PFSK-1 (cell line): ENCODE measurements around the gene SBSN.

Source experiments
- FOXP2 ChIP-seq: optimal IDR thresholded peaks from 2 replicates; pipeline ENCODE3; 2011; ENCODE audit warnings: borderline replicate concordance, control low read depth, inconsistent platforms; ENCODE audit not compliant: insufficient read depth; ENCODE audit errors: extremely low read length, extremely low read depth
- POLR2AphosphoS5 ChIP-seq: IDR thresholded peaks from 2 replicates; pipeline ENCODE4 v1.6.1; 2012; ENCODE audit warnings: low read depth, mild to moderate bottlenecking, control low read depth, low read length, moderate library complexity
- SIN3A ChIP-seq: IDR thresholded peaks from 2 replicates; pipeline ENCODE4 v1.6.1; 2012; ENCODE audit warnings: mild to moderate bottlenecking, low read length, moderate library complexity, borderline replicate concordance; ENCODE audit not compliant: insufficient read depth
- TAF1 ChIP-seq: IDR thresholded peaks from 2 replicates; pipeline ENCODE4 v1.6.1; 2012; ENCODE audit warnings: low read length, control low read depth, borderline replicate concordance; ENCODE audit not compliant: insufficient read depth
- TF ChIP-seq, protein P1 (sequence below), 2 experiments: IDR thresholded peaks; 2 replicates each; pipeline versions ENCODE4 v1.6.1 to v1.8.0; 2011 to 2012; ENCODE audit warnings: low read depth in 2 of 2, low read length in 2 of 2, control low read depth in 1 of 2, inconsistent platforms in 1 of 2, mild to moderate bottlenecking in 1 of 2, moderate library complexity in 1 of 2; ENCODE audit not compliant: insufficient read depth in 1 of 2

SBSN gene

DNA sequence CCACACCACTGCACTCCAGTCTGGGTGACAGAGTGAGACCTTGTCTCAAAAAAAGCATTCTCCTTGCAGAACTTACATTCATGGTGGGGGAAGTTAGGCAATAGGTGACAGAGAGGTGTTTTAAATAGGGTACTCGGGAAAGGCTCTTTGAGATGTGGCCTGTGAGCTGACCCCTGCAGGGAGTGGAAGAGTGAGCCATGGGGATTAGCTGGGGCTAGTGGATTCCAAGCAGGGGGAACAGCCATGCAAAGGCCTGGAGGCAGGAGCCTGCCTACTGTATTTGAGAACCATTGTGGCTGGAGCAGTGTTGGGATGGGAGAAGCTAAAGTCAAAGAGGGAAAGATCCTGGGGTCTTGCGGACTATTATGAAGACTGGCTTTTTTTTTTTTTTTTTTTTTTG is 10.8 kb downstream of the SBSN start:
- TF ChIP-seq SIN3A (no peak), FOXP2 (no peak), TAF1 (no peak)

DNA sequence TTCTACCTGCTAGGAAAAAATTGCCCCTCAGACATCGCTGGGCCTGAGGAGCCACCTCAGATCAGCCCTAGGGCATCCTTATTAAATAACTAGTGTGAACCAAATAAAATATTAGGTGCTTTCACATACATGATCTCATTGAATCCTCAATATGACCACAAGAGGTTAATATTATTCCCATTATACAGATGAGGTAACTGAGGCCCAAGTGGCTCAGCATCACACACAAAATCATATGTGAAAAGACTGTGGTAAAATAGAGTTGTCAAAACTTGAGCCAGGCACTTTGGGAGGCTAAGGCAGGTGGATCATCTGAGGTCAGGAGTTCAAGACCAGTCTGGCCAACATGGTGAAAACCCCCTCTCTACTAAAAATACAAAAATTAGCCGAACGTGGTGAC is 11.8 kb downstream of the SBSN start:
- TF ChIP-seq POLR2AphosphoS5 (no peak), TAF1 (no peak)

DNA sequence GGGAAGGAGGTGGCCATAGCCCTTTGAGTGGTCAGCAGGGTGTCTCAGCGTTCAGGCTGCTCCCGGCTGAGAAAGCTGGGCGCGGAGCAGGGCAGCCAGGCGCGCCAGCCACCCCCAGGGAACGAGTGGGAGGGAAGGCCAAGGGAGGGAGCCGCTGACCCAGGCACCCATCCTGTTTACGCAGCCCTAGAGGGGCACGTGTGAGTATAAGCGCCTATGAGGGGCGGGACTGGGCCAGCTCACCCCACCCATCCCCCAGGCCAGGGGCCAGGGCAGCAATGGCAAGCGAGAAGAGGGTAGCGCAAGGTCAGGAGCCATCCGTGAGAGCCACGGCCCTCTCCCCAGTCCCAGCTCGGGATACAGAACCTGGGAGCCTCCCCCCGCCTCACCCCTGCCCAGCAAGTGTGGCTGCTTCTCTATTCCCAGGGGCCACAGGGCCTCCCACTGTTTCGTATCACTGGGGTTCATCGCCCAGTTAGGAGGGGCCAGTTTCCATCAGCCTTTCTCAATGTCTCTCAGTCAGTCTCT is 13.8 kb downstream of the SBSN start:
- TF ChIP-seq, protein P1, sequence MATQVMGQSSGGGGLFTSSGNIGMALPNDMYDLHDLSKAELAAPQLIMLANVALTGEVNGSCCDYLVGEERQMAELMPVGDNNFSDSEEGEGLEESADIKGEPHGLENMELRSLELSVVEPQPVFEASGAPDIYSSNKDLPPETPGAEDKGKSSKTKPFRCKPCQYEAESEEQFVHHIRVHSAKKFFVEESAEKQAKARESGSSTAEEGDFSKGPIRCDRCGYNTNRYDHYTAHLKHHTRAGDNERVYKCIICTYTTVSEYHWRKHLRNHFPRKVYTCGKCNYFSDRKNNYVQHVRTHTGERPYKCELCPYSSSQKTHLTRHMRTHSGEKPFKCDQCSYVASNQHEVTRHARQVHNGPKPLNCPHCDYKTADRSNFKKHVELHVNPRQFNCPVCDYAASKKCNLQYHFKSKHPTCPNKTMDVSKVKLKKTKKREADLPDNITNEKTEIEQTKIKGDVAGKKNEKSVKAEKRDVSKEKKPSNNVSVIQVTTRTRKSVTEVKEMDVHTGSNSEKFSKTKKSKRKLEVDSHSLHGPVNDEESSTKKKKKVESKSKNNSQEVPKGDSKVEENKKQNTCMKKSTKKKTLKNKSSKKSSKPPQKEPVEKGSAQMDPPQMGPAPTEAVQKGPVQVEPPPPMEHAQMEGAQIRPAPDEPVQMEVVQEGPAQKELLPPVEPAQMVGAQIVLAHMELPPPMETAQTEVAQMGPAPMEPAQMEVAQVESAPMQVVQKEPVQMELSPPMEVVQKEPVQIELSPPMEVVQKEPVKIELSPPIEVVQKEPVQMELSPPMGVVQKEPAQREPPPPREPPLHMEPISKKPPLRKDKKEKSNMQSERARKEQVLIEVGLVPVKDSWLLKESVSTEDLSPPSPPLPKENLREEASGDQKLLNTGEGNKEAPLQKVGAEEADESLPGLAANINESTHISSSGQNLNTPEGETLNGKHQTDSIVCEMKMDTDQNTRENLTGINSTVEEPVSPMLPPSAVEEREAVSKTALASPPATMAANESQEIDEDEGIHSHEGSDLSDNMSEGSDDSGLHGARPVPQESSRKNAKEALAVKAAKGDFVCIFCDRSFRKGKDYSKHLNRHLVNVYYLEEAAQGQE (IDR thresholded peaks at IDR 0.05; ENCODE audit: insufficient read depth in 1 of 2, low read depth in 2 of 2, low read length in 2 of 2) = no peak
- TF ChIP-seq SIN3A = no peak
- no peak for TF ChIP-seq FOXP2
- TF ChIP-seq TAF1 = no peak
- TF ChIP-seq POLR2AphosphoS5 = no peak

DNA sequence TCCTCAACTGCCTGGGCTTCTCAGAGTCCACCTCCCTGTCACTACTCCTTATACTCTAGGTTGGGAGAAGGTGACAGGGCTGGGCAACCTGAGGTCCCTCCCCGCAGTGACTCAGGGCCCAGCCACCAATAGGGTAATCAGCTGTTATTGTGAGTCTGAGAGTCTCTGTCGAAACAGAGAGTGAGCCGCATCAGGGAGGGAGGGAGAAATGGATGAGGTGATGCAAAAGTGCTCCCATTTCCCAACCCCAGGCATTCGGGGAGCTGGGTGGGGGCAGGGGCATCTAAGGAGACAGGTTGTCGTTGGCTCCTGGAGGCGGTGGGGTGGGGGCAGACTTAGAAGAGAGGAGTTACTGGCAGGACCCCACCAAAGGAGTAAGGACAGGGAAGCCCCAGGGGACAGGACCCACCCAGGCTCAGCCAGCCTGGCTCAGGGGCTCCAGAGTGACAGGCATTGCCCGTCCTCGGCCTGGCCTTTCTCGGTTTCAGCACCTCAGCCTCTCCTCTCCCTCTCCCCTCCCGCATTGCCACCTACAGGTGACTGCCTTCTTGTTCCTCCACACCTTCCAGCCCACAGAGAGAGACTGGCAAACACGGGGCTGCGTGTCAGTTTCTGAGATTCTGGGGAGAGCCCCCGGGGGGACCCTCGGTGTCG is 14.4 kb downstream of the SBSN start, which contains the start of gene DMKN:
Gene DMKN, minus strand, starts transcription at position 22 of the 654 bp plus-strand sequence. CDS start 174 bp downstream, outside the sequence.
- TF ChIP-seq POLR2AphosphoS5 = no peak
- TF ChIP-seq SIN3A = no peak
- TF ChIP-seq, protein P1 (IDR thresholded peaks at IDR 0.05; ENCODE audit: insufficient read depth in 1 of 2, low read depth in 2 of 2, low read length in 2 of 2) = no peak
- TF ChIP-seq TAF1 = no peak
- no peak for TF ChIP-seq FOXP2

DNA sequence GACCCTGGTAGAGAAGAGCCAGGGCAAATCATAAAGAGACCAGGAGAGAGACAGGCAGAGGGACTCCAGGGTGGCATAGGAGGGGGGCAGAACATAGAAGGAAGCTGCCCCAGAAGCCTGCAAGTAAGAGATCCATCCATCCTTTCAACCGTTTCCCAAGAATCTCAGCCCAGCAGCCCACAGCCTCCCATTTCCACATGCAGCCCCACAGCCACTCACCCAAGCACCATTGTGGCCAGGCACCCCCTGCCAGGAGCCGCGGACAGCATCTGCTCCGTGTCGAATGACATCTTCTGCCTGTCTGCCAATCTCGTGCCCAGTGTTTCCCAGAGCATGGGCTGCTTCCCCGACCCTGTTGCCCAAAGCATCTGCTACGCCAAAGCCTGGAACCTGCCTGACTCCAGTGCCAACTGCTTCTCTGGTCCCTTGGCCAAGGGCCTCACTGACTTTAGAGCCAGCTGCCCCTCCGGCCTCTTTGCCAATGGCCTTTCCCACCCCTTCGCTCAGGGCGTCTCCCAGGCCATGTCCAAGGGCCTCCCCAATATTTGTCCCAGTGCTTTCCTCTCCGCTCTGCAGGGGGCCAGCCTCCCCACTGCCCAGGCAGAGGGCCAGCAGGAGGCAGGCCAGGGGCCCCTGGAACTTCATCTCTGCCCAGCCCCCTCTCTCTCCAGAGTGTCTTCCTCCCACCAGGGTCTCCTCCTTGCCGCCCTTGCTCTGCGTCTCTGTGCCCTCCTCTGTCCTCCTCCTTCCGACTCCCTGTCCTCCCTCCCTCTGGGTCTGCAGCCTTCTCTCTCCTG is 15.1 kb downstream of the SBSN start:
- TF ChIP-seq TAF1 (no peak), SIN3A (no peak), FOXP2 (no peak), POLR2AphosphoS5 (no peak)
- TF ChIP-seq, protein P1 (IDR thresholded peaks at IDR 0.05; ENCODE audit: insufficient read depth in 1 of 2, low read depth in 2 of 2, low read length in 2 of 2) = no peak

DNA sequence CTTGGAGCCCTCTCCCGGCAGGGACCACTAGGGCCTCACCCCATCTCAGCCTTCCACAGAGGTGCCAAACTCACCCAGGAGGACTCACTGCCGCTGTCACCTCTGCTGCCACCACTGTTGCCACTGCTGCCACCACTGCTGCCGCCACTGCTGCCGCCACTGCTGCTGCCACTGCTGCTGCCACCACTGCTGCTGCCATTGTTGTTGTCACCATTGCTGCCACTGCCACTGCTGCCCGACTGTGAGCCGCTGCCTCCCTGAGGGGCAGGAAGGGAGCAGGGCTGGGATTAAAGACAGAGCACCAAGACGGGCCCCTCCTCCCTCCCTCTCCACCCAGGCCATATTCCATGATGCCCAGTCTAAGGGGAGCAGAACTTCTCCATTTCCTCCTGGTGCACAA is 16.8 kb downstream of the SBSN start:
- TF ChIP-seq TAF1 = no peak
- TF ChIP-seq, protein P1 (IDR thresholded peaks at IDR 0.05; ENCODE audit: insufficient read depth in 1 of 2, low read depth in 2 of 2, low read length in 2 of 2) = no peak
- TF ChIP-seq POLR2AphosphoS5 = no peak
- no peak for TF ChIP-seq FOXP2
- TF ChIP-seq SIN3A = no peak
